H9 (cell line): ENCODE measurements around the gene TRPM1. TPM values are rescaled to one million over a fixed set of nuclear protein-coding genes. Genes with fewer than 3 reads are reported as not detected.

Experiments used
- DNase-seq: peaks from one replicate; pipeline ENCODE4 v3.0.0-alpha.2; 2017
- H2AFZ ChIP-seq: one replicate; pipeline ENCODE4 v1.6.1; 2013; ENCODE audit warnings: mild to moderate bottlenecking, low read length, control low read depth, moderate library complexity
- H2AK5ac ChIP-seq: 2 replicates; pipeline ENCODE4 v1.6.1; 2013; ENCODE audit warnings: low read length, control low read depth, mixed read lengths; ENCODE audit not compliant: insufficient read length
- H2BK120ac ChIP-seq: one replicate; pipeline ENCODE4 v1.6.1; 2013; ENCODE audit warnings: low read depth, mild to moderate bottlenecking, low read length, control low read depth, inconsistent platforms; ENCODE audit not compliant: poor library complexity, severe bottlenecking
- H2BK12ac ChIP-seq: 2 replicates; pipeline ENCODE4 v1.6.1; 2013; ENCODE audit warnings: low read length, control low read depth, mixed read lengths, low read depth; ENCODE audit not compliant: insufficient read length
- H2BK15ac ChIP-seq: 2 replicates; pipeline ENCODE4 v1.6.1; 2013; ENCODE audit warnings: low read depth, low read length, control low read depth
- H2BK20ac ChIP-seq: one replicate; pipeline ENCODE4 v1.6.1; 2013; ENCODE audit warnings: low read depth, mild to moderate bottlenecking, low read length, control low read depth, inconsistent platforms; ENCODE audit not compliant: poor library complexity, severe bottlenecking
- H2BK5ac ChIP-seq: 2 replicates; pipeline ENCODE4 v1.6.1; 2013; ENCODE audit warnings: low read length, control low read depth, mixed read lengths; ENCODE audit not compliant: insufficient read length
- H3K14ac ChIP-seq: 2 replicates; pipeline ENCODE4 v1.6.1; 2013; ENCODE audit warnings: low read length, control low read depth; ENCODE audit not compliant: insufficient read depth
- H3K18ac ChIP-seq: 2 replicates; pipeline ENCODE4 v1.6.1; 2013; ENCODE audit warnings: low read depth, mild to moderate bottlenecking, mixed read lengths, low read length, control low read depth; ENCODE audit not compliant: insufficient read length
- H3K23ac ChIP-seq: 2 replicates; pipeline ENCODE4 v1.6.1; 2013; ENCODE audit warnings: low read length, control low read depth, mixed read lengths, low read depth; ENCODE audit not compliant: insufficient read length
- H3K23me2 ChIP-seq: 2 replicates; pipeline ENCODE4 v1.6.1; 2013; ENCODE audit warnings: low read depth, mild to moderate bottlenecking, mixed read lengths, low read length, control low read depth; ENCODE audit not compliant: insufficient read length, poor library complexity, severe bottlenecking
- H3K27ac ChIP-seq: 2 replicates; pipeline ENCODE4 v1.5.1; 2013; ENCODE audit warnings: low read length, control low read depth, mixed read lengths, low read depth; ENCODE audit not compliant: insufficient read length
- H3K27me3 ChIP-seq: 2 replicates; pipeline ENCODE4 v1.6.1; 2013; ENCODE audit warnings: low read length, control low read depth, inconsistent platforms; ENCODE audit not compliant: insufficient read depth
- H3K4ac ChIP-seq: 2 replicates; pipeline ENCODE4 v1.6.1; 2013; ENCODE audit warnings: low read depth, mild to moderate bottlenecking, control low read depth, inconsistent platforms, low read length, moderate library complexity
- H3K4me1 ChIP-seq: 2 replicates; pipeline ENCODE4 v1.6.1; 2013; ENCODE audit warnings: low read length, control low read depth, inconsistent platforms; ENCODE audit not compliant: insufficient read depth
- H3K4me2 ChIP-seq: 2 replicates; pipeline ENCODE4 v1.6.1; 2013; ENCODE audit warnings: low read length, control low read depth, mixed read lengths; ENCODE audit not compliant: insufficient read length, insufficient read depth
- H3K56ac ChIP-seq: 2 replicates; pipeline ENCODE4 v1.6.1; 2013; ENCODE audit warnings: low read depth, mild to moderate bottlenecking, mixed read lengths, low read length, control low read depth; ENCODE audit not compliant: insufficient read length
- H3K79me1 ChIP-seq: 2 replicates; pipeline ENCODE4 v1.6.1; 2013; ENCODE audit warnings: low read depth, mild to moderate bottlenecking, moderate library complexity, low read length, control low read depth, inconsistent platforms; ENCODE audit not compliant: insufficient read depth, poor library complexity, severe bottlenecking
- H3K79me2 ChIP-seq: 2 replicates; pipeline ENCODE4 v1.6.1; 2013; ENCODE audit warnings: low read length, control low read depth, inconsistent platforms; ENCODE audit not compliant: insufficient read depth
- H3K9ac ChIP-seq: 2 replicates; pipeline ENCODE4 v1.6.1; 2013; ENCODE audit warnings: low read length, control low read depth, mixed read lengths; ENCODE audit not compliant: insufficient read length; ENCODE audit errors: extremely low read depth
- H3K9me3 ChIP-seq: one replicate; pipeline ENCODE4 v1.6.1; 2013; ENCODE audit warnings: low read depth, low read length, inconsistent platforms; ENCODE audit not compliant: control insufficient read depth
- H3T11ph ChIP-seq: one replicate; pipeline ENCODE4 v1.6.1; 2013; ENCODE audit warnings: mild to moderate bottlenecking, low read length, control low read depth, inconsistent platforms
- H4K20me1 ChIP-seq: one replicate; pipeline ENCODE4 v1.6.1; 2013; ENCODE audit not compliant: control insufficient read depth, insufficient read length, insufficient read depth
- H4K5ac ChIP-seq: 2 replicates; pipeline ENCODE4 v1.6.1; 2013; ENCODE audit warnings: low read depth, mild to moderate bottlenecking, mixed read lengths, low read length, control low read depth; ENCODE audit not compliant: insufficient read length
- H4K8ac ChIP-seq: replicated peaks from 2 replicates; pipeline ENCODE4 v1.6.1; 2013; ENCODE audit warnings: low read length, control low read depth, mixed read lengths, low read depth; ENCODE audit not compliant: insufficient read length
- H4K91ac ChIP-seq: 2 replicates; pipeline ENCODE4 v1.6.1; 2013; ENCODE audit warnings: low read depth, mild to moderate bottlenecking, moderate library complexity, mixed read lengths, low read length, control low read depth; ENCODE audit not compliant: insufficient read length
- H3K27ac Mint-ChIP-seq, 3 experiments: 2 replicates in 2 of 3; 3 replicates in 1 of 3; pipeline ENCODE4 v1.8.0; 2020 to 2021; ENCODE audit warnings: mixed read lengths in 3 of 3, mild to moderate bottlenecking in 1 of 3, moderate library complexity in 1 of 3
- H3K27me3 Mint-ChIP-seq: 2 replicates; pipeline ENCODE4 v1.8.0; 2021; ENCODE audit warnings: low read depth, mild to moderate bottlenecking, moderate library complexity, mixed read lengths
- H3K36me3 Mint-ChIP-seq, 3 experiments: 2 replicates in 2 of 3; 3 replicates in 1 of 3; pipeline ENCODE4 v1.8.0; 2020 to 2021; ENCODE audit warnings: low read depth in 3 of 3, mixed read lengths in 3 of 3; ENCODE audit not compliant: insufficient read depth in 1 of 3
- H3K4me1 Mint-ChIP-seq, 2 experiments: 2 replicates each; pipeline ENCODE4 v1.8.0; 2020; ENCODE audit warnings: mixed read lengths in 2 of 2
- H3K4me3 Mint-ChIP-seq, 2 experiments: 2 replicates in 1 of 2; 3 replicates in 1 of 2; pipeline ENCODE4 v1.8.0; 2020 to 2021; ENCODE audit warnings: mild to moderate bottlenecking in 2 of 2, mixed read lengths in 2 of 2, moderate library complexity in 1 of 2
- H3K9me3 Mint-ChIP-seq, 2 experiments: 2 replicates in 1 of 2; 3 replicates in 1 of 2; pipeline ENCODE4 v1.8.0; 2020; ENCODE audit warnings: mild to moderate bottlenecking in 2 of 2, mixed read lengths in 2 of 2, moderate library complexity in 1 of 2
- CTCF ChIP-seq: fragments of 200-600 bp; sonication (generic); conservative IDR thresholded peaks from 3 replicates; pipeline ENCODE4 v1.8.0; 2021; ENCODE audit warnings: antibody characterized with exemption, mild to moderate bottlenecking
- WGBS: extraction: QIAGEN DNeasy Blood & Tissue Kit; methylation state at CpG from one replicate; pipeline ENCODE4 v1.1.7; 2013; ENCODE audit warnings: missing lambda C conversion rate, low lambda C conversion rate, mixed read lengths; ENCODE audit not compliant: insufficient read length; ENCODE audit errors: extremely low coverage; 5-methylcytosine and 5-hydroxymethylcytosine counted together
- total RNA-seq: library from RNA; stranded (reverse); gene quantifications from 2 replicates; pipeline ENCODE4 v1.2.1, GENCODE V29; 2021

The TRPM1 gene
- total RNA-seq, 1 experiment from 2014 or later = not detected

- no peak overlapping the region for H4K8ac ChIP-seq
- no CpG with 5 or more reads among the region's 3 CpGs for WGBS
- H2AFZ ChIP-seq = no peak overlapping the region
- H3K23ac ChIP-seq = no peak overlapping the region
- Mint-ChIP-seq H3K27me3 (no peaks in the 10 kb centered on the region; the same call in 1 of the 2 replicates), H3K4me3 (no peak overlapping the region), H3K4me1 (peaks cover 26% of the 10 kb centered on the region in 2 experiments), H3K36me3 (no peaks in the 10 kb centered on the region; a peak in 1 of 7 replicates), H3K27ac (no peak overlapping the region), H3K9me3 (no peaks in the 10 kb centered on the region)
- no peak overlapping the region for H2BK15ac ChIP-seq
- H4K20me1 ChIP-seq = no peaks in the 10 kb centered on the region
- H3K18ac ChIP-seq = no peak overlapping the region
- H3T11ph ChIP-seq = no peak overlapping the region
- DNase-seq = no peak
- no peak overlapping the region for H3K27ac ChIP-seq
- H4K91ac ChIP-seq = no peak overlapping the region
- TF ChIP-seq CTCF = no peak
- H2BK120ac ChIP-seq = no peak overlapping the region
- H3K4me2 ChIP-seq = no peak overlapping the region
- H3K56ac ChIP-seq = no peak overlapping the region
- no peaks in the 10 kb centered on the region for H3K9me3 ChIP-seq
- no peak overlapping the region for H2AK5ac ChIP-seq
- H4K5ac ChIP-seq = no peak overlapping the region
- no peaks in the 10 kb centered on the region for H3K79me1 ChIP-seq
- no peak overlapping the region for H2BK20ac ChIP-seq
- H2BK5ac ChIP-seq = no peak overlapping the region
- no peaks in the 10 kb centered on the region for H3K27me3 ChIP-seq
- no peaks in the 10 kb centered on the region for H3K79me2 ChIP-seq
- H3K4me1 ChIP-seq = peaks cover 7% of the 10 kb centered on the region; the same call in 1 of the 2 replicates
- no peaks in the 10 kb centered on the region for H3K23me2 ChIP-seq
- H3K9ac ChIP-seq = no peak overlapping the region
- H3K14ac ChIP-seq = no peak overlapping the region
- no peak overlapping the region for H3K4ac ChIP-seq
- no peak overlapping the region for H2BK12ac ChIP-seq
These were observed 81.5 kb downstream of the TRPM1 start for GRCh38 chr15:31019986-31020385.
